Esophagus squamous epithelium (tissue), 4 donors: Measurements from ENCODE around the gene SPSB3.

Experiments
- CTCF ChIP-seq, 6 experiments: fragments of 450-650 bp in 4 of 6; fragments of 200-600 bp in 2 of 6; sonication (generic) in 2 of 6; IDR thresholded peaks; one replicate each; pipeline ENCODE4 v1.5.1; 2016 to 2019; ENCODE audit warnings: antibody characterized with exemption in 6 of 6, mild to moderate bottlenecking in 4 of 6, moderate library complexity in 4 of 6
- POLR2A ChIP-seq, 4 donors: fragments of 450-650 bp; IDR thresholded peaks; one replicate each; pipeline ENCODE4 v1.6.1; 2017; ENCODE audit warnings: antibody characterized with exemption in 4 of 4, mild to moderate bottlenecking in 4 of 4, moderate library complexity in 3 of 4

GRCh38 chr16:1749152-1750117, 32.9 kb downstream of the SPSB3 start:
- TF ChIP-seq CTCF (IDR thresholded peaks at IDR 0.05) (no peak), POLR2A (IDR thresholded peaks at IDR 0.05) (no peak)
